Measurements from ENCODE around the gene TCEANC2. TPM values are rescaled to one million over a fixed set of nuclear protein-coding genes. Genes with fewer than 3 reads are reported as not detected.
"Not testable (repeated sequence)": the region's sequence is repeated elsewhere in the genome, so short reads cannot be mapped to it uniquely, and the experiment has no call there.

Gene TCEANC2
- polyA plus RNA-seq, 1 of the 3 experiments (the other 2 are of a cell fraction), result 4.7 TPM

GRCh38 chr1:54094001-54094729 is 40.8 kb downstream of the TCEANC2 start:
- ChIA-PET POLR2A (no interaction called here), CTCF (interaction anchor here (0.7 to 3.9 kb wide), 3 partner anchors 10 to 20 kb away, joined by 3 to 17 read pairs (median 4); no protein-coding TSS in a partner anchor)
- Histone ChIP-seq H3K4me3 (ENCODE audit: low read depth in 2 of 2, low read length in 1 of 2) (no peak overlapping the region), H3K9me2 (no peaks in the 10 kb centered on the region), H3K9ac (no peak overlapping the region), H3K27me3 (ENCODE audit: insufficient read depth) (no peaks in the 10 kb centered on the region), H3K4me1 (ENCODE audit: control insufficient read depth in 1 of 2, insufficient read depth in 2 of 2, low read depth in 1 of 2, low read length in 1 of 2) (peaks cover 0 to 16% of the 10 kb centered on the region in 2 experiments; a peak in 2 of 4 replicates), H2AFZ (ENCODE audit: low read depth) (no peak overlapping the region), H3K27ac (ENCODE audit: low read depth in 2 of 2, low read length in 1 of 2) (no peak overlapping the region; a peak in 1 of 4 replicates), H3K79me2 (ENCODE audit: insufficient read depth) (no peaks in the 10 kb centered on the region), H3F3A (replicated peaks; ENCODE audit: insufficient read depth) (no peaks in the 10 kb centered on the region), H3K36me3 (replicated peaks in 1 of 2; ENCODE audit: control insufficient read depth in 1 of 2, insufficient read depth in 2 of 2, low read length in 1 of 2) (peaks cover 0 to 29% of the 10 kb centered on the region in 2 experiments), H3K4me2 (no peak overlapping the region), H4K20me1 (ENCODE audit: insufficient read depth) (no peaks in the 10 kb centered on the region), H3K9me3 (no peaks in the 10 kb centered on the region)
- no peak for DNase-seq
- 97% methylated on average over 4 of the region's 4 CpGs for WGBS (ENCODE audit: low lambda C conversion rate)
- TF ChIP-seq FOXM1 (IDR thresholded peaks at IDR 0.05; ENCODE audit: low read depth), result no peak
- no peak for TF ChIP-seq RAD21 (IDR thresholded peaks at IDR 0.05; ENCODE audit: low read length)
- no peak for TF ChIP-seq FOXJ3 (CRISPR knock-in tag; IDR thresholded peaks at IDR 0.05)
- no peak for TF ChIP-seq NFIC (IDR thresholded peaks at IDR 0.05; ENCODE audit: borderline replicate concordance)
- TF ChIP-seq EP300 (IDR thresholded peaks at IDR 0.05; ENCODE audit: borderline replicate concordance in 1 of 2, low read depth in 1 of 2, low read length in 1 of 2), result no peak

GRCh38 chr1:54094730-54095105 is 41.3 kb downstream of the TCEANC2 start:
- CTCF ChIA-PET, result interaction anchor here (0.7 to 3.9 kb wide), 3 partner anchors 11 to 20 kb away, joined by 3 to 17 read pairs (median 4); no protein-coding TSS in a partner anchor

DNA sequence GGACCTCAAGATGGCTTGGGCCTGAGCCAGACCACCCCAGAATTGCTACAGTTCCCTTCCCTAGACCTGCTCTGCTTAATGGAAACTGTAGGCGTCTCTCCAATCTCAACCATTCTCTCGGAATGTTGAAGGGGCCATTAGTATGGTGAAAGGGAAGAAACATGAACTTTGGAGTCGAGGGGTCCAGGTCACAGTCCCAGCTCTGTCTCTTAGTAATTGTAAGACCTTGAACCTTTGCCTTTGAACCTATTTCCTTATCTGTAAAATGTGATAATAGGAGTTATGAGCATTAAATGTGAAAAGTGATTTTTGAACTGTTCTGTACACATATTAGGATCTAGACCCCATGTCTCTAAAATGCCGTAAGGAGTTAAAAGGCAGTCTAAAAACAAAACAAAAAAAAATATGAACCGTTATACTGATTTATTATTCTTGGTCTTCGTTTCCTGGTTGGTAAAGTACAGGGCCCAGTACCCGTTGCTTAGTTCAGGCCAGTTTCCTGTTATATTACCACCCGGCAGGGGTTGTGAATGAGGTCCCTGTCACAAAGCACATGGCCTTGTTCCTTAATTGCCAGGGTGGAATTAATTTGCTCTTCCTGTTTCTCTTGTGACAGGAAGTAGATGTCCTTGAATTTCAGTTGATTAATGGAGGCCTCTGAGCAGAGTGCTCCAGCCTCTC is 42.3 kb downstream of the TCEANC2 start:
- no peaks in the 10 kb centered on the region for H3K27me3 ChIP-seq (ENCODE audit: insufficient read depth)
- WGBS (ENCODE audit: low lambda C conversion rate), result 79% methylated on average over 8 of the region's 8 CpGs
- CTCF ChIA-PET, result interaction anchor here (1.0 to 3.9 kb wide), 3 partner anchors 12 to 19 kb away, joined by 4 to 17 read pairs (median 4); no protein-coding TSS in a partner anchor
- no peak overlapping the region for H3K9ac ChIP-seq
- H3F3A ChIP-seq (replicated peaks; ENCODE audit: insufficient read depth), result no peaks in the 10 kb centered on the region
- no peak overlapping the region for H3K4me3 ChIP-seq (ENCODE audit: low read depth in 2 of 2, low read length in 1 of 2)
- peak; percentile 41 for DNase-seq
- no peak overlapping the region for H2AFZ ChIP-seq (ENCODE audit: low read depth)
- no peaks in the 10 kb centered on the region for H3K9me2 ChIP-seq
- no peak overlapping the region for H3K4me2 ChIP-seq
- peaks cover 0 to 16% of the 10 kb centered on the region in 2 experiments; a peak in 2 of 4 replicates for H3K4me1 ChIP-seq (ENCODE audit: control insufficient read depth in 1 of 2, insufficient read depth in 2 of 2, low read depth in 1 of 2, low read length in 1 of 2)
- peaks cover 0 to 20% of the 10 kb centered on the region in 2 experiments for H3K36me3 ChIP-seq (replicated peaks in 1 of 2; ENCODE audit: control insufficient read depth in 1 of 2, insufficient read depth in 2 of 2, low read length in 1 of 2)
- TF ChIP-seq MXI1 (IDR thresholded peaks at IDR 0.05; ENCODE audit: low read depth, low read length), result peak; percentile 66; the same call in 1 of the 2 replicates
- no peak for TF ChIP-seq RXRA (IDR thresholded peaks at IDR 0.05; ENCODE audit: borderline replicate concordance, low read depth)
- TF ChIP-seq RAD21 (IDR thresholded peaks at IDR 0.05; ENCODE audit: low read length), result no peak
- TF ChIP-seq FOXJ3 (CRISPR knock-in tag; IDR thresholded peaks at IDR 0.05), result no peak
- TF ChIP-seq, protein P1, sequence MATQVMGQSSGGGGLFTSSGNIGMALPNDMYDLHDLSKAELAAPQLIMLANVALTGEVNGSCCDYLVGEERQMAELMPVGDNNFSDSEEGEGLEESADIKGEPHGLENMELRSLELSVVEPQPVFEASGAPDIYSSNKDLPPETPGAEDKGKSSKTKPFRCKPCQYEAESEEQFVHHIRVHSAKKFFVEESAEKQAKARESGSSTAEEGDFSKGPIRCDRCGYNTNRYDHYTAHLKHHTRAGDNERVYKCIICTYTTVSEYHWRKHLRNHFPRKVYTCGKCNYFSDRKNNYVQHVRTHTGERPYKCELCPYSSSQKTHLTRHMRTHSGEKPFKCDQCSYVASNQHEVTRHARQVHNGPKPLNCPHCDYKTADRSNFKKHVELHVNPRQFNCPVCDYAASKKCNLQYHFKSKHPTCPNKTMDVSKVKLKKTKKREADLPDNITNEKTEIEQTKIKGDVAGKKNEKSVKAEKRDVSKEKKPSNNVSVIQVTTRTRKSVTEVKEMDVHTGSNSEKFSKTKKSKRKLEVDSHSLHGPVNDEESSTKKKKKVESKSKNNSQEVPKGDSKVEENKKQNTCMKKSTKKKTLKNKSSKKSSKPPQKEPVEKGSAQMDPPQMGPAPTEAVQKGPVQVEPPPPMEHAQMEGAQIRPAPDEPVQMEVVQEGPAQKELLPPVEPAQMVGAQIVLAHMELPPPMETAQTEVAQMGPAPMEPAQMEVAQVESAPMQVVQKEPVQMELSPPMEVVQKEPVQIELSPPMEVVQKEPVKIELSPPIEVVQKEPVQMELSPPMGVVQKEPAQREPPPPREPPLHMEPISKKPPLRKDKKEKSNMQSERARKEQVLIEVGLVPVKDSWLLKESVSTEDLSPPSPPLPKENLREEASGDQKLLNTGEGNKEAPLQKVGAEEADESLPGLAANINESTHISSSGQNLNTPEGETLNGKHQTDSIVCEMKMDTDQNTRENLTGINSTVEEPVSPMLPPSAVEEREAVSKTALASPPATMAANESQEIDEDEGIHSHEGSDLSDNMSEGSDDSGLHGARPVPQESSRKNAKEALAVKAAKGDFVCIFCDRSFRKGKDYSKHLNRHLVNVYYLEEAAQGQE (IDR thresholded peaks at IDR 0.05; ENCODE audit: low read depth, low read length), result no peak
- TF ChIP-seq CHD2 (IDR thresholded peaks at IDR 0.05; ENCODE audit: low read length, partially characterized antibody), result no peak
- POLR2A ChIA-PET, result no interaction called here
- H3K79me2 ChIP-seq (ENCODE audit: insufficient read depth), result no peaks in the 10 kb centered on the region
- no peaks in the 10 kb centered on the region for H3K9me3 ChIP-seq
- no peaks in the 10 kb centered on the region for H4K20me1 ChIP-seq (ENCODE audit: insufficient read depth)
- peak overlapping the region in 1 of 2 experiments; percentile 23; a peak in 2 of 4 replicates for H3K27ac ChIP-seq (ENCODE audit: low read depth in 2 of 2, low read length in 1 of 2)

More at GRCh38 chr1:54094730-54095105, 41.3 kb downstream of the TCEANC2 start:
- H3K79me2 ChIP-seq (ENCODE audit: insufficient read depth); DNase-seq; H3K9ac ChIP-seq; H4K20me1 ChIP-seq (ENCODE audit: insufficient read depth); H3K9me3 ChIP-seq; H3K4me3 ChIP-seq (ENCODE audit: low read depth in 2 of 2, low read length in 1 of 2); POLR2A ChIA-PET; H3K27ac ChIP-seq (ENCODE audit: low read depth in 2 of 2, low read length in 1 of 2); H3F3A ChIP-seq (replicated peaks; ENCODE audit: insufficient read depth); H3K27me3 ChIP-seq (ENCODE audit: insufficient read depth); H3K9me2 ChIP-seq; H3K4me2 ChIP-seq; H2AFZ ChIP-seq (ENCODE audit: low read depth): not testable (repeated sequence)
- Histone ChIP-seq H3K36me3 (replicated peaks in 1 of 2; ENCODE audit: control insufficient read depth in 1 of 2, insufficient read depth in 2 of 2, low read length in 1 of 2) (peaks cover 0 to 23% of the 10 kb centered on the region in 2 experiments), H3K4me1 (ENCODE audit: control insufficient read depth in 1 of 2, insufficient read depth in 2 of 2, low read depth in 1 of 2, low read length in 1 of 2) (peaks cover 0 to 16% of the 10 kb centered on the region in 2 experiments; a peak in 2 of 4 replicates)
- WGBS (ENCODE audit: low lambda C conversion rate), result 100% methylated on average over 1 of the region's 1 CpG

All from SK-N-SH (cell line).